Measurements from ENCODE around the gene DYNC1I1.

DYNC1I1 gene

DNA sequence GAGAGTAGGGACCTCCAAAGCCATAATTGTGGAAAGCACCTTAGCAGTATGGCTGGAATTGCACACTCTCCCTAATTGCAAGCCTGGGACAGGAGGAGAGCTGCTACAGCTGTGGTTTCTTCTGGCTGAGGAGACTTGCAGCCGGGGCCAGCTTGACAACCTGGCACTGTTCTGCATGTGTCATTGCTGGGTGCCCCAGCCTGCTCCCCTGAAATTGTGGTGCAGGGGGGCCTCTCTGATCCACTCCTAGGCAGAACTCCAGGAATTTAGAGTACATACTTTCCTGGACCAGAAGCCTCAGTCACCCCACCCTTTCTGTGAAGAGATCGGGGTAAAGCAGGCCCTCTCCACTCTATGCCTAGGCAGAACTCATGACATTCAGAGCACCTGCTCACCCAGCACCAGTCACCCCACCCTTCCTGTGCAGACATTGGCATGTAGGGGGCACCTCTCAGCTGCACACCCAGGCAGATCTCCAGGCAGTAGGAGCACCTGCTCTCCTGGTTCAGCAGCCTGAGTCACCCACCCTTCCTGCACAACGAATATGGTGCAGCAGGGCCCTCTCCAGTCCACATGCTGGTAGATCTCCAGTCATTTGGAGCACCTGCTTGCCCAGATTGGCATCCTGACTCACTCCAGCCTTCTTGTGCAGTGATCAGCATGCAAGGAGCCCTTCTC, 34.4 kb upstream of the DYNC1I1 start:
- H3K4me3 ChIP-seq (replicated peaks; ENCODE audit: low read depth, low read length), result no peak overlapping the region
- H3K27me3 ChIP-seq (replicated peaks; ENCODE audit: control insufficient read depth, insufficient read depth, low read length), result no peaks in the 10 kb centered on the region
- TF ChIP-seq, protein P1, sequence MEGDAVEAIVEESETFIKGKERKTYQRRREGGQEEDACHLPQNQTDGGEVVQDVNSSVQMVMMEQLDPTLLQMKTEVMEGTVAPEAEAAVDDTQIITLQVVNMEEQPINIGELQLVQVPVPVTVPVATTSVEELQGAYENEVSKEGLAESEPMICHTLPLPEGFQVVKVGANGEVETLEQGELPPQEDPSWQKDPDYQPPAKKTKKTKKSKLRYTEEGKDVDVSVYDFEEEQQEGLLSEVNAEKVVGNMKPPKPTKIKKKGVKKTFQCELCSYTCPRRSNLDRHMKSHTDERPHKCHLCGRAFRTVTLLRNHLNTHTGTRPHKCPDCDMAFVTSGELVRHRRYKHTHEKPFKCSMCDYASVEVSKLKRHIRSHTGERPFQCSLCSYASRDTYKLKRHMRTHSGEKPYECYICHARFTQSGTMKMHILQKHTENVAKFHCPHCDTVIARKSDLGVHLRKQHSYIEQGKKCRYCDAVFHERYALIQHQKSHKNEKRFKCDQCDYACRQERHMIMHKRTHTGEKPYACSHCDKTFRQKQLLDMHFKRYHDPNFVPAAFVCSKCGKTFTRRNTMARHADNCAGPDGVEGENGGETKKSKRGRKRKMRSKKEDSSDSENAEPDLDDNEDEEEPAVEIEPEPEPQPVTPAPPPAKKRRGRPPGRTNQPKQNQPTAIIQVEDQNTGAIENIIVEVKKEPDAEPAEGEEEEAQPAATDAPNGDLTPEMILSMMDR (IDR thresholded peaks at IDR 0.05; ENCODE audit: insufficient read depth, low read length, poor library complexity, severe bottlenecking), result no peak
- DNase-seq (ENCODE audit: extremely low read depth, insufficient read length), result no peak
- H3K36me3 ChIP-seq (ENCODE audit: control insufficient read depth, insufficient read depth, low read length), result no peaks in the 10 kb centered on the region

DNA sequence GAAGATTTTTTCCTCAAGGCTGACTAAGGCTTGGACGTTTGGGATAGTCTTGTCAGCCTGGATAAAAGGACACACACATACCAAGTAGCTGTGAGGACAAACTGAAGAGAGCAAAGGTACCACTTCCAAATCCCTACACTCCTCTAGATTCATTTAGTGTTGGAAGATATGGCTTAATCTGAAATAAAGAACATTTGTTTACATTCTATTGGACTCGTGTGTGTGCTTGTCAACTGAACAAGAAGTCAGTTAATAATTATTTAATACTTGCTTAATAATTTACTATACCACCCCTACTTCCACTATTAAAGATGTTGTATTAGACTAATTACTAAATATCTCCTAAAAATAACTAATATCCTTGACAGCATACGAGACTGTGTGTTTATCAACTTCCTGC, 23.3 kb upstream of the DYNC1I1 start:
- Histone ChIP-seq H3K36me3 (ENCODE audit: control insufficient read depth, insufficient read depth, low read length) (no peaks in the 10 kb centered on the region), H3K27me3 (replicated peaks; ENCODE audit: control insufficient read depth, insufficient read depth, low read length) (no peaks in the 10 kb centered on the region), H3K4me3 (replicated peaks; ENCODE audit: low read depth, low read length) (no peak overlapping the region)
- DNase-seq (ENCODE audit: extremely low read depth, insufficient read length), result no peak
- TF ChIP-seq, protein P1 (IDR thresholded peaks at IDR 0.05; ENCODE audit: insufficient read depth, low read length, poor library complexity, severe bottlenecking), result no peak

DNA sequence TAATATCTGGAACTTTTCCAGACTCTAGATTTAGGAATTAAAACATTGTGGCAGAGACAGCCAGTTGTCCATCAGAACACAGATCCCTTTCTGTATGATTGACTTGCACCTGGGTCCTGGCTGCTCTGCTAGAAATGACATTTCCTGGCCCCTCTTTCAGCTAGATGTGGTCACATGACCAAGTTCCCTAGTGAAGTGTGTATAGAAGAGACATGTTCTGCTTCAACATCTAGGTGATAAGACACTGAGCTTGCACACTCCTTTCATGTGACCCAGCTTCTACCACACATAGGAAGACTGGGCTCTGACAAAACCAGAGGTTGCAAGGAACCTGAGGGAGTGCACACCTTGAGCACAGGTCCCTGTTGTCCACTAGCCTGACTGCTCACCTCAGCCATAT, 22.8 kb upstream of the DYNC1I1 start:
- Histone ChIP-seq H3K4me3 (replicated peaks; ENCODE audit: low read depth, low read length) (no peak overlapping the region), H3K36me3 (ENCODE audit: control insufficient read depth, insufficient read depth, low read length) (no peaks in the 10 kb centered on the region), H3K27me3 (replicated peaks; ENCODE audit: control insufficient read depth, insufficient read depth, low read length) (no peaks in the 10 kb centered on the region)
- TF ChIP-seq, protein P1 (IDR thresholded peaks at IDR 0.05; ENCODE audit: insufficient read depth, low read length, poor library complexity, severe bottlenecking), result no peak
- no peak for DNase-seq (ENCODE audit: extremely low read depth, insufficient read length)

DNA sequence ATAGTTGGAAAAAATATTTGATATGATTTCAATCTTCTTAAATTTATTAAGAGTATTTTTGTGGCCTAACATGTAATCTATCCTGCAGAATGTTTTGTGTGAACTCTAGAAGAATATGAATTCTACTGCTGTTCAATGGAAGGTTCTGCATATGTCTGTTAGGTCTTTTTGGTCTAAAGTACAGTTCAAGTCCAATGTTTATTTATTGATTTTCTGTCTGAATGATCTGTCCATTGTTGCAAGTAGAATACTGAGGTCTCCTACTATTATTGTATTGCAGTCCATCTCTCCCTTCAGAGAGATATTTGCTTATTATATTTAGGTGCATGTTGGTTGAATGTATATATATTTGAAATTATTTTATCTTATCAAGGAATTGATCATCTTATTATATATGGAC, 18.9 kb upstream of the DYNC1I1 start:
- no peak for DNase-seq (ENCODE audit: extremely low read depth, insufficient read length)
- no peaks in the 10 kb centered on the region for H3K27me3 ChIP-seq (replicated peaks; ENCODE audit: control insufficient read depth, insufficient read depth, low read length)
- H3K36me3 ChIP-seq (ENCODE audit: control insufficient read depth, insufficient read depth, low read length), result no peaks in the 10 kb centered on the region
- TF ChIP-seq, protein P1 (IDR thresholded peaks at IDR 0.05; ENCODE audit: insufficient read depth, low read length, poor library complexity, severe bottlenecking), result no peak
- H3K4me3 ChIP-seq (replicated peaks; ENCODE audit: low read depth, low read length), result no peak overlapping the region

DNA sequence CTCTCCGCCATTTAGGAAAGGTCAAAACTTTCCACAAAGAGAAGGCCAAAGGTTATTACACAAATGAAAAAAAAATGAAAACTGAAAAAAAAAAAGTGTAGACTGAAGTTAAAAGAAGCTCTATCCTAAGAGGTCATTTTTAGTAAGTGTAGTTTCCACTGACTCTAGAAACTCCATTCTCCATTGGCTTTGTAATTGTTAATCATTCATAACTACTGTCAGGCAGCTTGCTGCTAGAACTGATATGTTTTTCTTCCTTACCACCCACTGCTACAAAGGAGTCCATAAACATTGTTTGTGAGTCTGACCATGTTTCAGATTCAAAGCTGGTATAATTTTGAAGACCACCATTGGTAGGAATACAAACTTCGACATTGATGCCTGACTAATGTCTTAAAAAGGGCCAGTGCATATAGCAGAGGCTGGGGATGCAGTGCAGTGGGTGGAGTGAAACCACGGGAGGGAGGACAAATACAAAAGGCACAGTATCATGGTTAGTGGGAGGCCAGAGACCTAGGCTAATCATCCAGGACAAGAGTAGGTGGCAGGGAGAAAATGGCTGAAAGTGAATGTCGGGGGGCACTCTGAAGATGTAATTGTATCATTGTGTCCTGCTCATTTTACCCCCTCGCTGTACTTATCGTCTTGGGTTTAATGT, 16.9 kb upstream of the DYNC1I1 start:
- H3K27me3 ChIP-seq (replicated peaks; ENCODE audit: control insufficient read depth, insufficient read depth, low read length), result no peaks in the 10 kb centered on the region

More for the DNA sequence above, 16.9 kb upstream of the DYNC1I1 start:
- no peaks in the 10 kb centered on the region for H3K36me3 ChIP-seq (ENCODE audit: control insufficient read depth, insufficient read depth, low read length)
- TF ChIP-seq, protein P1 (IDR thresholded peaks at IDR 0.05; ENCODE audit: insufficient read depth, low read length, poor library complexity, severe bottlenecking), result no peak
- no peak overlapping the region for H3K4me3 ChIP-seq (replicated peaks; ENCODE audit: low read depth, low read length)
- DNase-seq (ENCODE audit: extremely low read depth, insufficient read length), result no peak

Data from GM06990 (cell line).